GM19035 (cell line): Measurements from ENCODE around the gene NOL4L.
"Not testable (repeated sequence)": the region's sequence is repeated elsewhere in the genome, so short reads cannot be mapped to it uniquely, and the experiment has no call there.

Experiments used
- ATAC-seq: cut with Tn5 transposase; IDR thresholded peaks from one replicate; pipeline ENCODE4 v1.9.1; 2021; ENCODE audit not compliant: unreplicated experiment

The NOL4L gene

GRCh38 chr20:32436142-32436861 lies 148.8 kb downstream of the NOL4L start:
- no peak for ATAC-seq

GRCh38 chr20:32435449-32436107 lies 149.6 kb downstream of the NOL4L start:
- ATAC-seq = no peak

GRCh38 chr20:32434434-32434833 lies 150.7 kb downstream of the NOL4L start:
- ATAC-seq = no peak

DNA sequence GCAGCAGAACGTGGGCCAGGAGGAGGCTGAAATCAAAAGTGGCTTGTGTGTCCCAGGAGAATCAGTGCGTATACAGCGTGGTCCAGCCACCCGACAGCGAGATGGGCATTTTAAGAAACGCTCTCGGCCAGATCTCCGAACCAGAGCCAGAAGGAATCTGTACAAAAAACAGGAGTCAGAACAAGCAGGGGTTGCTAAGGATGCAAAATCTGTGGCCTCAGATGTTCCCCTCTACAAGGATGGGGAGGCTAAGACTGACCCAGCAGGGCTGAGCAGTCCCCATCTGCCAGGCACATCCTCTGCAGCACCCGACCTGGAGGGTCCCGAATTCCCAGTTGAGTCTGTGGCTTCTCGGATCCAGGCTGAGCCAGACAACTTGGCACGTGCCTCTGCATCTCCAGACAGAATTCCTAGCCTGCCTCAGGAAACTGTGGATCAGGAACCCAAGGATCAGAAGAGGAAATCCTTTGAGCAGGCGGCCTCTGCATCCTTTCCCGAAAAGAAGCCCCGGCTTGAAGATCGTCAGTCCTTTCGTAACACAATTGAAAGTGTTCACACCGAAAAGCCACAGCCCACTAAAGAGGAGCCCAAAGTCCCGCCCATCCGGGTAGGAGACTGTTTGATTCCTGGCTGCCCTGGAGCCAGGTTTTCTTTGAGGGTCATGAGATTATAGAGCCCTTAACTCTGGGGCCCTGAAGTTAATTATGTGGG lies 151.7 kb downstream of the NOL4L start:
- ATAC-seq = no peak

- ATAC-seq = no peak
Observed at GRCh38 chr20:32432277-32432676, 152.9 kb downstream of the NOL4L start.

- ATAC-seq = no peak
Observed at GRCh38 chr20:32431457-32431856, 153.7 kb downstream of the NOL4L start.

GRCh38 chr20:32429745-32430360 lies 155.3 kb downstream of the NOL4L start:
- no peak for ATAC-seq

GRCh38 chr20:32429343-32429742 lies 155.8 kb downstream of the NOL4L start:
- ATAC-seq = no peak

GRCh38 chr20:32427996-32428395 lies 157.1 kb downstream of the NOL4L start:
- ATAC-seq = no peak

- ATAC-seq = no peak
Observed at GRCh38 chr20:32421290-32421689, 163.8 kb downstream of the NOL4L start.

DNA sequence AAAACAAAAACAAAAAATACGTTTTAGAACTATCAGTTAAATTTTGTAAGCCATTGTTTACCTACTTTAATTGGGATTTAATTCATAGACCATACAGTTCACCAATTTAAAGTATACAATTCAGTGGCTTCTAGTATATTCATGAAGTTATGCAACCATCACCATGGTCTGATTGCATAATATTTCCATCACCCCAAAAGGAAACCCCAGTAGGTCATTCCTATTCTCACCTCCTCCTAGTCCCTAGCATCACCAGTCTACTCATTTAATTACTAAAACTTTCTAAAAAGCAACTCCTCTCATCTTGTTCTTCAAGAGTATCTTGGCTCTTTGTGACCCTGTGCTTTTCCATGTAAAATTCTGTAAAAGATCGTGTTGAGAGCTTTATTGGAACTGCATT lies 166.8 kb downstream of the NOL4L start:
- no peak for ATAC-seq

GRCh38 chr20:32416206-32416605 lies 168.9 kb downstream of the NOL4L start:
- no peak for ATAC-seq

- ATAC-seq = no peak
Observed at GRCh38 chr20:32415494-32415893, 169.6 kb downstream of the NOL4L start.

GRCh38 chr20:32411955-32412706 lies 173.0 kb downstream of the NOL4L start:
- ATAC-seq = no peak

GRCh38 chr20:32407131-32407750 lies 177.9 kb downstream of the NOL4L start:
- not testable (repeated sequence) for ATAC-seq

- ATAC-seq = no peak
Observed at GRCh38 chr20:32406701-32407100, 178.4 kb downstream of the NOL4L start.

GRCh38 chr20:32404017-32404416 lies 181.1 kb downstream of the NOL4L start:
- ATAC-seq = no peak

DNA sequence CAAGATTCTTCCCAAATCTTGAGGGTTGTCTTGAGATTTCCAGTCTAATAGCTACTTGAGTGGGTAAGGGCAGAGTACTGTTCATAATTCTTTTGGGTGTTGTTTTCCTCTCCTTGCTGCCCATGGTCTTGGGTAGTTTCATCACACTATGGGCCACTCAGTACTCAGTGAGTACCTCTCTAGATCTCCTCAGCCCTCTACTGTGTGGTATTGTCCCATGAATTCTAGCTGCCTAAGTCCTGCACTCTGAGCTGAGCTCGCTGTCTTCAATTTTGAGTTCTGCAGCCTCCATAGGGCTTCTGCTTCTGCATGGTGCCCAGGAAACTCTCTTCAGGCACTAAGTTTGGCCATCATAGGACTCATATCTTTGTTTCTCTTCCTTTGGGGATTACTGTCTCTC lies 184.7 kb downstream of the NOL4L start:
- ATAC-seq = no peak

- no peak for ATAC-seq
Observed at GRCh38 chr20:32397567-32398084, 187.5 kb downstream of the NOL4L start.

- ATAC-seq = no peak
Observed at GRCh38 chr20:32396646-32397160, 188.4 kb downstream of the NOL4L start.
